Measurements from ENCODE around the gene NDC1. TPM values are rescaled to one million over a fixed set of nuclear protein-coding genes. Genes with fewer than 3 reads are reported as not detected.

Gene NDC1
- total and polyA plus RNA-seq, 2 donors (not counting 3 experiments of a cell fraction or from before 2014, with no cell fraction given) = 23.2 to 29.2 TPM

DNA sequence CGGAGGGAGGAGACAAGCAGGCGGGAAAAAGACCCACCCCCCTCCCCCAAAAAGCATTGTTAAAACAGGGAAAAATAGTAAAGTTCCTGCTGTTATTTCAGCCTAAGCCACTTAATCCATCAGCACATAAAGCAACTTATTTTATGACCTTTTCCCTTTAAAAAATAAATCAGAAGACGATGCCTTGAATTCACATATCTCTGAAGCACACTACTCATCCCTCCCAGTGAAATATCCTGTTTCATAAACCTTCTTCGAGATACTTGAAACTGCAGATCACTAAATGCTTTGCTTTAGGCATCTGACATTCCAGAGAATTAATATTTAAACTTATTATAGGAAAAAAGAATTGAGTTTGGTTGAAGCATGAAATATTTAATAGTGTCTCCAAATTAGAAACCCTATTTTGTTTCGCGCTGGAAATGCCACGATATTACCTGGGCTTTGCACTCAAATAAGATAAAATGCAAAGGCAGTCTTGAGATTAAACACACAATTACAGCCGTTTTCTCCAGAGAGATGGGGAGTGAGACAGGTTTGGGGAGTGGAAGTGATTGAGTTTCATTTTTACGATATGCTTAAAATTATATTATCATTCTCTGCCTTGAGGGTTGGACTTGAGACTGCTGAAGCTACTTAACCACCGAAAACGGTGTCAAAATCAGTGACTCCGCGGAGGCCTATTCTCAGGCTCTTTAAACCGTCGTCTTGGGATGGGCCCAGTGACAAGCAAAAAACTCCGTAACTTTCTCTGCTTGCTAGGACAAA, 108.5 kb downstream of the NDC1 start:
- H3K4me3 ChIP-seq (replicated peaks in 1 of 3; ENCODE audit: insufficient read depth in 1 of 3, low read depth in 1 of 3, low read length in 3 of 3) = no peak overlapping the region
- ChIA-PET POLR2A (no interaction called here), CTCF (interaction anchor here (0.6 to 0.8 kb wide), 2 partner anchors 144 to 243 kb away, joined by 3 read pairs; no protein-coding TSS in a partner anchor)
- no peak overlapping the region for H2AFZ ChIP-seq (ENCODE audit: low read depth, low read length)
- no peaks in the 10 kb centered on the region for H3K9me3 ChIP-seq (replicated peaks; ENCODE audit: control insufficient read depth, insufficient read depth, low read length)
- dilution Hi-C loops (cut with MboI; ENCODE audit: extremely low pct_ligation_motif_present, low sequenced_read_pairs) = no loop called here
- H3K36me3 ChIP-seq (ENCODE audit: control insufficient read depth in 2 of 2, extremely low read depth in 1 of 2, insufficient read depth in 2 of 2, low read length in 2 of 2) = no peaks in the 10 kb centered on the region
- H3K4me1 ChIP-seq (ENCODE audit: control insufficient read depth, extremely low read depth, insufficient read depth, low read length) = no peaks in the 10 kb centered on the region
- intact Hi-C loops (cut with micrococcal nuclease) = no loop called here
- H3K9me1 ChIP-seq (replicated peaks; ENCODE audit: control insufficient read depth, extremely low read depth, insufficient read depth, low read length) = no peaks in the 10 kb centered on the region
- BruUV-seq (replicated peaks) = no TSS peak
- H3K79me2 ChIP-seq (ENCODE audit: control insufficient read depth, insufficient read depth, low read length) = no peaks in the 10 kb centered on the region
- peaks cover 18 to 46% of the 10 kb centered on the region in 2 experiments for H3K27me3 ChIP-seq (ENCODE audit: control insufficient read depth in 2 of 2, insufficient read depth in 2 of 2, low read length in 2 of 2)
- no peak overlapping the region for H3K27ac ChIP-seq (ENCODE audit: insufficient read depth, low read depth, low read length)
- FAIRE-seq = no peak
- H3K4me2 ChIP-seq (ENCODE audit: insufficient read depth, low read length) = no peak overlapping the region
- H4K20me1 ChIP-seq (replicated peaks; ENCODE audit: control insufficient read depth, extremely low read depth, insufficient read depth, low read length) = no peaks in the 10 kb centered on the region
- H3K9ac ChIP-seq (replicated peaks; ENCODE audit: extremely low read depth, insufficient read depth, low read length) = no peak overlapping the region
- TF ChIP-seq, protein P1, sequence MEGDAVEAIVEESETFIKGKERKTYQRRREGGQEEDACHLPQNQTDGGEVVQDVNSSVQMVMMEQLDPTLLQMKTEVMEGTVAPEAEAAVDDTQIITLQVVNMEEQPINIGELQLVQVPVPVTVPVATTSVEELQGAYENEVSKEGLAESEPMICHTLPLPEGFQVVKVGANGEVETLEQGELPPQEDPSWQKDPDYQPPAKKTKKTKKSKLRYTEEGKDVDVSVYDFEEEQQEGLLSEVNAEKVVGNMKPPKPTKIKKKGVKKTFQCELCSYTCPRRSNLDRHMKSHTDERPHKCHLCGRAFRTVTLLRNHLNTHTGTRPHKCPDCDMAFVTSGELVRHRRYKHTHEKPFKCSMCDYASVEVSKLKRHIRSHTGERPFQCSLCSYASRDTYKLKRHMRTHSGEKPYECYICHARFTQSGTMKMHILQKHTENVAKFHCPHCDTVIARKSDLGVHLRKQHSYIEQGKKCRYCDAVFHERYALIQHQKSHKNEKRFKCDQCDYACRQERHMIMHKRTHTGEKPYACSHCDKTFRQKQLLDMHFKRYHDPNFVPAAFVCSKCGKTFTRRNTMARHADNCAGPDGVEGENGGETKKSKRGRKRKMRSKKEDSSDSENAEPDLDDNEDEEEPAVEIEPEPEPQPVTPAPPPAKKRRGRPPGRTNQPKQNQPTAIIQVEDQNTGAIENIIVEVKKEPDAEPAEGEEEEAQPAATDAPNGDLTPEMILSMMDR (IDR thresholded peaks at IDR 0.05; ENCODE audit: extremely low read depth in 1 of 2, insufficient read depth in 1 of 2, low read depth in 1 of 2, low read length in 2 of 2) = no peak
- no peak for TF ChIP-seq JUN (IDR thresholded peaks at IDR 0.05; ENCODE audit: borderline replicate concordance, insufficient read depth, insufficient read length, low read depth)
- no peak for TF ChIP-seq POLR2A (IDR thresholded peaks at IDR 0.05; ENCODE audit: low read depth, low read length)
- TF ChIP-seq EZH2 (IDR thresholded peaks at IDR 0.05; ENCODE audit: borderline replicate concordance, low read depth, low read length, severe bottlenecking) = no peak
- TF ChIP-seq GATA2 (IDR thresholded peaks at IDR 0.05; ENCODE audit: insufficient read depth, insufficient read length, low read depth, low read length) = no peak
- no peak for TF ChIP-seq POLR2AphosphoS5 (IDR thresholded peaks at IDR 0.05; ENCODE audit: insufficient read depth, low read depth, low read length)
- TF ChIP-seq FOS (IDR thresholded peaks at IDR 0.05; ENCODE audit: borderline replicate concordance, insufficient read depth, low read length) = no peak
- TF ChIP-seq, protein P2, sequence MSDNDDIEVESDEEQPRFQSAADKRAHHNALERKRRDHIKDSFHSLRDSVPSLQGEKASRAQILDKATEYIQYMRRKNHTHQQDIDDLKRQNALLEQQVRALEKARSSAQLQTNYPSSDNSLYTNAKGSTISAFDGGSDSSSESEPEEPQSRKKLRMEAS (IDR thresholded peaks at IDR 0.05; ENCODE audit: insufficient read depth, insufficient read length) = no peak
- TF ChIP-seq MYC (IDR thresholded peaks at IDR 0.05; ENCODE audit: low read depth, low read length) = no peak
- no peak for DNase-seq (ENCODE audit: low read depth, low spot score)

All from endothelial cell of umbilical vein (primary cell).